Panc1 (cell line): ENCODE results near the gene PICALM. TPM values are rescaled to one million over a fixed set of nuclear protein-coding genes. Genes with fewer than 3 reads are reported as not detected.

Source experiments
- ATAC-seq: fragments of 200-7000 bp; cut with Tn5 transposase; 2 replicates; pipeline ENCODE4 v1.9.1; 2020; ENCODE audit warnings: mild to moderate bottlenecking, moderate library complexity
- BruUV-seq: library from RNA; stranded (reverse); fragments of 400-500 nt; replicated peaks from 2 replicates; lab custom pipeline; 2021; lab: Mats Ljungman, UMichigan
- CTCF ChIA-PET: fragments of 300-600 bp; sonication (Branson Sonifier 250); formaldehyde crosslinking; loops from one replicate; lab custom pipeline; 2022; ENCODE audit warnings: antibody characterized with exemption; lab: Charles Lee
- POLR2A ChIA-PET: fragments of 300-600 bp; sonication (Branson Sonifier 250); formaldehyde crosslinking; loops from one replicate; lab custom pipeline; 2022; ENCODE audit warnings: antibody characterized with exemption; lab: Charles Lee
- DNase-seq: peaks from one replicate; pipeline ENCODE4 v3.0.0-alpha.2; 2010; ENCODE audit warnings: low read depth, low spot score
- H3K27ac ChIP-seq: 2 replicates; pipeline ENCODE4 v1.5.1; 2011; ENCODE audit warnings: mild to moderate bottlenecking, low read length, inconsistent platforms
- H3K27me3 ChIP-seq: fragments of 200-500 bp; sonication (Bioruptor generic); 2 replicates; pipeline ENCODE4 v1.6.0; 2014; ENCODE audit warnings: low read length, inconsistent platforms; ENCODE audit not compliant: control insufficient read depth, insufficient read depth
- H3K36me3 ChIP-seq: fragments of 200-500 bp; sonication (Bioruptor generic); 2 replicates; pipeline ENCODE4 v1.5.1; 2014; ENCODE audit warnings: inconsistent platforms, mild to moderate bottlenecking, low read length, moderate library complexity; ENCODE audit not compliant: control insufficient read depth, insufficient read depth
- H3K4me1 ChIP-seq: 2 replicates; pipeline ENCODE4 v1.5.1; 2011; ENCODE audit warnings: inconsistent platforms, mild to moderate bottlenecking, low read length, moderate library complexity; ENCODE audit not compliant: control insufficient read depth, insufficient read depth
- H3K4me3 ChIP-seq, 2 experiments: 2 replicates each; pipeline ENCODE4 v1.5.1; 2011 to 2012; ENCODE audit warnings: low read depth in 2 of 2, low read length in 2 of 2, mild to moderate bottlenecking in 2 of 2, inconsistent platforms in 1 of 2, moderate library complexity in 1 of 2
- H3K9me3 ChIP-seq: fragments of 200-500 bp; sonication (Bioruptor generic); 2 replicates; pipeline ENCODE4 v1.5.1; 2014; ENCODE audit warnings: low read depth, mild to moderate bottlenecking, inconsistent platforms, low read length, moderate library complexity; ENCODE audit not compliant: control insufficient read depth, insufficient read depth
- POLR2AphosphoS5 ChIP-seq: IDR thresholded peaks from 2 replicates; pipeline ENCODE4 v1.6.1; 2012; ENCODE audit warnings: mild to moderate bottlenecking, low read depth, low read length, moderate library complexity
- SIN3A ChIP-seq: IDR thresholded peaks from 2 replicates; pipeline ENCODE4 v1.6.1; 2012; ENCODE audit warnings: low read depth, mild to moderate bottlenecking, low read length, moderate library complexity, borderline replicate concordance; ENCODE audit not compliant: insufficient read depth
- TCF7L2 ChIP-seq: IDR thresholded peaks from 2 replicates; pipeline ENCODE4 v1.6.1; 2011; ENCODE audit warnings: mild to moderate bottlenecking, low read depth, low read length, inconsistent platforms
- in situ Hi-C: cut with HindIII; loops from 2 replicates; pipeline ENCODE4 v1.10.0; 2016; ENCODE audit warnings: low sequenced_read_pairs, low pct_unique_long_range_greater_than_20kb
- intact Hi-C: fragments of 100-400 bp; cut with micrococcal nuclease; formaldehyde crosslinking; loops from one replicate; pipeline ENCODE4 v1.10.0; 2022; ENCODE audit not compliant: unreplicated experiment
- total RNA-seq: library from RNA; stranded (reverse); gene quantifications from one replicate; pipeline ENCODE4 v1.2.1, GENCODE V29; 2021; ENCODE audit not compliant: unreplicated experiment
- TF ChIP-seq, protein P1 (sequence below), 2 experiments: IDR thresholded peaks; 2 replicates each; pipeline ENCODE4 v1.6.1; 2011 to 2012; ENCODE audit warnings: low read depth in 2 of 2, control low read depth in 1 of 2, low read length in 1 of 2, mild to moderate bottlenecking in 1 of 2, moderate library complexity in 1 of 2; ENCODE audit not compliant: insufficient read depth in 1 of 2
- TF ChIP-seq, protein P2 (sequence below): fragments of 450-650 bp; IDR thresholded peaks from 2 replicates; pipeline ENCODE4 v1.5.1; 2017; ENCODE audit warnings: mild to moderate bottlenecking

PICALM gene
- total RNA-seq, 1 experiment from 2014 or later, result 153 TPM

DNA sequence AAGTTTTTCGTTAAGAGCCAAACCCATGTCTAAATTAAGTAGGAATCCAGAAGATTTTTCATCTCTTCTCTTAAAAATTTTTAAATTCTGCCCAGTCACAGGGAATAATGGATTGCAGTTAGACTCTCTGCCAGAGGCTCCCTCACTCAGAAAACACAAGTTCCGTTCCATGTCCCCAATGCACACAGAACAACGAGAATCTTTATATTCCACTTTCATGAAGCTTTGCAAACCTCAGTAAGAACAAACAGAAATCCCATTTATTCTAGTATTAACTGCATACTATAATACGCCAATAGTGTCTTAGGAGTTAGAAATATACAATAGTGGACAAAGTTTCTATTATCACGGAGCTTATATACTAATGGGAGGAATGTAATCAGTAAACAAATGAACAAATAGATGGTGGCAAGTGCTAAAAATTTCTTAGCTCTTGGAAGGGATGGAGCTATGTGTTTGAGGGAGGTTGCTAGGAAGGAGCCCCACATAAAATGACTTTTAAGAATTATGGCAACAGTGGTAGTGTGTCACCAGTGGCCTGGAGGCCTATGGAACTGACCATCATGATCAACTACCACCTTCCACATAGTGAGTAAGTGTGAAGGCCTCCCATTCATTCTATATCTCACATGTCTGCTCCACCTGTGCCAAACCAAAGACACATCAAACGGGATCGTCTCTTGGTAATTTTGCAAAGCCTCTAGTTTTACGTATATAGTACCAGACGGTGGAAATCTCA, 24.9 kb downstream of the PICALM start:
- no TSS peak for BruUV-seq
- POLR2A ChIA-PET, result no interaction called here
- CTCF ChIA-PET, result interaction anchor here (0.5 kb wide), 1 partner anchor 167 kb away, joined by 6 read pairs; no protein-coding TSS in a partner anchor

DNA sequence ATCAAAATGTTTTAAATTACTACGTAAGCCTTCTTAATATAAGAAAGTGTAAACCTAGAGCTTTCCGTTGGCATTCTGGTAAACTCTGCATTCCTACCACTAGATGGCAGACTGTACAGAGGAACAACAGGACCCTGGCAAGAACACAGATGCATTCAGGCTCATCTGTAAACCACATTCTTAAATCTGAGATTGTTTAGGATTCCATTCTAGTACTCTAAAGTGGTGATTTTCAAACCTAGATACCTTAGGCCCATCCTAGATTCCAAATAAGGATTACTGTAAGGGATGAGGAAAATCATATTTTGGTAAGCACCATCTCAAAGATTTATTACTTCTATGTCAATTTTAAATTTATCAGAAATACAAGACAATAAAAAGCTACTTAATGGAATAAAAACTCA, 26.9 kb downstream of the PICALM start:
- in situ Hi-C loops, result no loop called here
- Histone ChIP-seq H3K36me3 (no peaks in the 10 kb centered on the region), H3K4me1 (peaks cover 41% of the 10 kb centered on the region), H3K27me3 (no peaks in the 10 kb centered on the region), H3K27ac (peak overlapping the region; percentile 67; the same call in 1 of the 2 replicates), H3K4me3 (no peak overlapping the region), H3K9me3 (no peaks in the 10 kb centered on the region)
- peak; percentile 90 for DNase-seq
- no TSS peak for BruUV-seq
- TF ChIP-seq, protein P1, sequence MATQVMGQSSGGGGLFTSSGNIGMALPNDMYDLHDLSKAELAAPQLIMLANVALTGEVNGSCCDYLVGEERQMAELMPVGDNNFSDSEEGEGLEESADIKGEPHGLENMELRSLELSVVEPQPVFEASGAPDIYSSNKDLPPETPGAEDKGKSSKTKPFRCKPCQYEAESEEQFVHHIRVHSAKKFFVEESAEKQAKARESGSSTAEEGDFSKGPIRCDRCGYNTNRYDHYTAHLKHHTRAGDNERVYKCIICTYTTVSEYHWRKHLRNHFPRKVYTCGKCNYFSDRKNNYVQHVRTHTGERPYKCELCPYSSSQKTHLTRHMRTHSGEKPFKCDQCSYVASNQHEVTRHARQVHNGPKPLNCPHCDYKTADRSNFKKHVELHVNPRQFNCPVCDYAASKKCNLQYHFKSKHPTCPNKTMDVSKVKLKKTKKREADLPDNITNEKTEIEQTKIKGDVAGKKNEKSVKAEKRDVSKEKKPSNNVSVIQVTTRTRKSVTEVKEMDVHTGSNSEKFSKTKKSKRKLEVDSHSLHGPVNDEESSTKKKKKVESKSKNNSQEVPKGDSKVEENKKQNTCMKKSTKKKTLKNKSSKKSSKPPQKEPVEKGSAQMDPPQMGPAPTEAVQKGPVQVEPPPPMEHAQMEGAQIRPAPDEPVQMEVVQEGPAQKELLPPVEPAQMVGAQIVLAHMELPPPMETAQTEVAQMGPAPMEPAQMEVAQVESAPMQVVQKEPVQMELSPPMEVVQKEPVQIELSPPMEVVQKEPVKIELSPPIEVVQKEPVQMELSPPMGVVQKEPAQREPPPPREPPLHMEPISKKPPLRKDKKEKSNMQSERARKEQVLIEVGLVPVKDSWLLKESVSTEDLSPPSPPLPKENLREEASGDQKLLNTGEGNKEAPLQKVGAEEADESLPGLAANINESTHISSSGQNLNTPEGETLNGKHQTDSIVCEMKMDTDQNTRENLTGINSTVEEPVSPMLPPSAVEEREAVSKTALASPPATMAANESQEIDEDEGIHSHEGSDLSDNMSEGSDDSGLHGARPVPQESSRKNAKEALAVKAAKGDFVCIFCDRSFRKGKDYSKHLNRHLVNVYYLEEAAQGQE (IDR thresholded peaks at IDR 0.05; ENCODE audit: insufficient read depth in 1 of 2, low read depth in 2 of 2, low read length in 1 of 2), result no peak
- TF ChIP-seq POLR2AphosphoS5, result no peak
- TF ChIP-seq, protein P2, sequence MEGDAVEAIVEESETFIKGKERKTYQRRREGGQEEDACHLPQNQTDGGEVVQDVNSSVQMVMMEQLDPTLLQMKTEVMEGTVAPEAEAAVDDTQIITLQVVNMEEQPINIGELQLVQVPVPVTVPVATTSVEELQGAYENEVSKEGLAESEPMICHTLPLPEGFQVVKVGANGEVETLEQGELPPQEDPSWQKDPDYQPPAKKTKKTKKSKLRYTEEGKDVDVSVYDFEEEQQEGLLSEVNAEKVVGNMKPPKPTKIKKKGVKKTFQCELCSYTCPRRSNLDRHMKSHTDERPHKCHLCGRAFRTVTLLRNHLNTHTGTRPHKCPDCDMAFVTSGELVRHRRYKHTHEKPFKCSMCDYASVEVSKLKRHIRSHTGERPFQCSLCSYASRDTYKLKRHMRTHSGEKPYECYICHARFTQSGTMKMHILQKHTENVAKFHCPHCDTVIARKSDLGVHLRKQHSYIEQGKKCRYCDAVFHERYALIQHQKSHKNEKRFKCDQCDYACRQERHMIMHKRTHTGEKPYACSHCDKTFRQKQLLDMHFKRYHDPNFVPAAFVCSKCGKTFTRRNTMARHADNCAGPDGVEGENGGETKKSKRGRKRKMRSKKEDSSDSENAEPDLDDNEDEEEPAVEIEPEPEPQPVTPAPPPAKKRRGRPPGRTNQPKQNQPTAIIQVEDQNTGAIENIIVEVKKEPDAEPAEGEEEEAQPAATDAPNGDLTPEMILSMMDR, result peak; percentile 86; the same call in 1 of the 2 replicates
- ATAC-seq, result peak; percentile 86
- ChIA-PET POLR2A (no interaction called here), CTCF (interaction anchor here (0.5 to 2.2 kb wide), 5 partner anchors 12 to 177 kb away, joined by 3 to 13 read pairs (median 3); no protein-coding TSS in a partner anchor)
- intact Hi-C loops, result loop anchor here (1.0 kb wide), 1 partner anchor 151 kb away; no protein-coding TSS in a partner anchor

More for the DNA sequence above, 24.9 kb downstream of the PICALM start:
- Histone ChIP-seq H3K4me1 (peaks cover 41% of the 10 kb centered on the region), H3K9me3 (no peaks in the 10 kb centered on the region), H3K36me3 (no peaks in the 10 kb centered on the region), H3K27ac (peak overlapping the region; percentile 19; the same call in 1 of the 2 replicates), H3K27me3 (no peaks in the 10 kb centered on the region), H3K4me3 (no peak overlapping the region)
- in situ Hi-C loops (no loop called here), intact Hi-C loops (no loop called here)
- DNase-seq (no peak), ATAC-seq (peak; percentile 40)
- TF ChIP-seq TCF7L2 (no peak), SIN3A (no peak), POLR2AphosphoS5 (no peak)
- TF ChIP-seq, protein P1 (IDR thresholded peaks at IDR 0.05; ENCODE audit: insufficient read depth in 1 of 2, low read depth in 2 of 2, low read length in 1 of 2), result no peak
- TF ChIP-seq, protein P2, result no peak
